HUES64 (cell line): ENCODE data around the gene RPLP2. TPM values are rescaled to one million over a fixed set of nuclear protein-coding genes. Genes with fewer than 3 reads are reported as not detected.

ENCODE experiments used
- H3K27ac ChIP-seq: 2 replicates; pipeline ENCODE4 v1.7.0; 2013; ENCODE audit warnings: low read depth, low read length, inconsistent platforms
- H3K27me3 ChIP-seq: 2 replicates; pipeline ENCODE4 v1.6.1; 2013; ENCODE audit warnings: mild to moderate bottlenecking, low read length; ENCODE audit not compliant: insufficient read depth
- H3K36me3 ChIP-seq: 2 replicates; pipeline ENCODE4 v1.6.1; 2013; ENCODE audit warnings: mild to moderate bottlenecking, low read length; ENCODE audit not compliant: insufficient read depth
- H3K4me1 ChIP-seq: 2 replicates; pipeline ENCODE4 v1.6.1; 2013; ENCODE audit warnings: mild to moderate bottlenecking, low read length, moderate library complexity; ENCODE audit not compliant: insufficient read depth
- H3K4me3 ChIP-seq: 2 replicates; pipeline ENCODE4 v1.5.1; 2013; ENCODE audit warnings: mild to moderate bottlenecking, low read length, moderate library complexity
- H3K9ac ChIP-seq: 2 replicates; pipeline ENCODE4 v1.6.1; 2013; ENCODE audit warnings: mild to moderate bottlenecking, low read depth, low read length
- H3K9me3 ChIP-seq: 2 replicates; pipeline ENCODE4 v1.6.1; 2013; ENCODE audit warnings: low read depth, low read length; ENCODE audit not compliant: insufficient read depth
- WGBS: fragments of 150-250, 120-280 bp; methylation state at CpG from one replicate; pipeline ENCODE4 v1.1.7; 2013; ENCODE audit warnings: missing lambda C conversion rate; 5-methylcytosine and 5-hydroxymethylcytosine counted together
- polyA plus RNA-seq, 2 experiments: library from polyadenylated mRNA; stranded (reverse); fragments of 50-300 nt; gene quantifications; one replicate each; pipeline ENCODE4 v1.2.3, GENCODE V29; 2013

The RPLP2 gene
- 1,606 TPM for polyA plus RNA-seq (2013, experiment 1 of 2)
- polyA plus RNA-seq (2013, experiment 2 of 2), result 1,733 TPM

DNA sequence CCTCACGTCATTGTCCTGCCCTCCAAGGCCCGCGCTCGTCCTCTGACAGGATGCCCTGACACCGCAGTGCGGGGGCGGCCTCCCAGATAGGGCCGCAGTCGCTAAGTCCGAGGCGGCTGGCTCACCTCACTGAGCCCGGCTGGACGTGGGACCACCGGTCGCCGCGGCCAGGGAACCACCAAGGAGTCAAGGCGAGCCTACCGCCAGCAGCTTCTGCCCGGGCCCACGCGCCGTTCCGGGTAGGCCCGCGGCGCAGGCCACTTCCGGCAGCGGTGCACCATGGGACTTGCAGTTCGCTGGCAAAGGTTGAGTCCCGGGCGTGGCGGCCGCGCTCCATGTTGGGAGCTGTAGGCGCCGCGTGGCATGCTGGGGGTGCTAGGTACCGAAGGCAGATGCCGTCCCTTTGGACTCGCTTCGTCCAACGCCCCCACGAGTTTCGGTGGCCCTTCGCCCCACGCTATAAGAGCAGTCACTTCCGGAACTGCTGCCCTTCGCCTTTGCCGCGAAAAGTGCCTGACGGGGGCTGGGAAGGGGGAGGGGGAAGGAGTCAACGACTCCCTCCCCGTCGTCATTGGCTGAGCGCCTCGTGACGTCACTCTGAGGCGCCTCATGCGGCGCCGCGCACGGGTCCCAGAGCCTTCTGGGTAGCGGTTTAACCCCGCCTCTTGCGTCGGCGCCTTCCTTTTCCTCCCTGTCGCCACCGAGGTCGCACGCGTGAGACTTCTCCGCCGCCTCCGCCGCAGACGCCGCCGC lies at the start of gene RPLP2:
Gene RPLP2, plus strand, starts transcription at position 681 of the 753 bp plus-strand sequence. CDS start 268 bp downstream, outside the sequence.
- Histone ChIP-seq H3K27ac (peak within 1 kb of the TSS; percentile 98), H3K9me3 (no peaks in the 10 kb centered on the region), H3K9ac (peak within 1 kb of the TSS; percentile 99), H3K4me1 (peaks cover 6% of the 10 kb centered on the region), H3K27me3 (no peaks in the 10 kb centered on the region), H3K36me3 (peaks cover 32% of the 10 kb centered on the region), H3K4me3 (peak within 1 kb of the TSS; percentile 98)
- WGBS, result under 1% methylated on average over 81 of the region's 81 CpGs

DNA sequence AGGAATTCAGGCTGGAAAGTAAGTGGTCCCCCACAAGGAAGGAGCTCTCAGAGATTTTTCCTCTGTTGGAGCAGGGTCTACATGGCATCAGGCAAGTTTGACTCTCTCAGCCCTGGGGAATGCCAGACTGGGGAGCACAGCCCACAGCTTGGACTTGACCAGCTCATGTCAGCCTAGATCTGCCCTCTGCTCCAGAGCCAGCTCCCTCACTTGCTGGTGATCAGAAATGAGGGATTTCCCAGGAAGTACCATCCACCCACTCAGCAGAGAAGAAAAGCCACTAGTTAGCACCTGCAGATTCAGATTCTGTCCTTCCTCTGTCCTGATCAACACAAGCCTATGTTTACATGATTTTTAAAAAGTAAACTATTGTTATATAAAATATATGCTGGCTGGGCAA lies 49.5 kb upstream of the RPLP2 start:
- Histone ChIP-seq H3K27ac (no peak overlapping the region), H3K4me1 (peaks cover 7% of the 10 kb centered on the region; the same call in 1 of the 2 replicates), H3K9me3 (no peaks in the 10 kb centered on the region), H3K27me3 (no peaks in the 10 kb centered on the region), H3K9ac (no peak overlapping the region), H3K4me3 (no peak overlapping the region), H3K36me3 (peaks cover 91% of the 10 kb centered on the region)

DNA sequence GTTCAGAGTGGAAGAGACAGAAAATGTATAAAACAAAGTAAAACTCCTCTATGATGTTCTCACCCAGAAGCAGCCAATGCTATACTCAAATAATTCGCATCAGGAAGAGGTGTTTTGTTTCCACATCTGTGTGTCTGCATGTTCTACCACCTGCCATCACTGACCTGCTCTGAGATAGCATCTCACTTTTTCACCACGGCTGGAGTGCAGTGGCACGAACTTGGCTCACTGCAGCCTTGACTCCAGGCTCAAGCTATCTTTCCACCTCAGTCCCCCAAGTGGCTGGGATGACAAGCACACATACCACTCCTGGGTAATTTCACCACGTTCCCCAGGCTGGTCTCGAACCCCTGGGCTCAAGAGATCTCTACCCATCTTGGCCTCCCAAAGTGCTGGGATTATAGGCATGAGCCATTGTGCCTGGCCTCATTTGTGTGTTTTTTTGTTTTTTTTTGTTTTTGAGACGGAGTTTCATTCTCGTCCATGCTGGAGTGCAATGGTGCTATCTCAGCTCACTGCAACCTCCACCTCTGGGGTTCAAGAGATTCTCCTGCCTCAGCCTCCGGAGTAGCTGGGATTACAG lies 48.1 kb upstream of the RPLP2 start:
- no peak overlapping the region for H3K4me3 ChIP-seq
- peaks cover 7% of the 10 kb centered on the region; the same call in 1 of the 2 replicates for H3K4me1 ChIP-seq
- WGBS, result 94% methylated on average over 8 of the region's 8 CpGs
- no peak overlapping the region for H3K27ac ChIP-seq
- no peak overlapping the region for H3K9ac ChIP-seq
- H3K9me3 ChIP-seq, result no peaks in the 10 kb centered on the region
- H3K27me3 ChIP-seq, result no peaks in the 10 kb centered on the region
- peaks cover 88% of the 10 kb centered on the region for H3K36me3 ChIP-seq

DNA sequence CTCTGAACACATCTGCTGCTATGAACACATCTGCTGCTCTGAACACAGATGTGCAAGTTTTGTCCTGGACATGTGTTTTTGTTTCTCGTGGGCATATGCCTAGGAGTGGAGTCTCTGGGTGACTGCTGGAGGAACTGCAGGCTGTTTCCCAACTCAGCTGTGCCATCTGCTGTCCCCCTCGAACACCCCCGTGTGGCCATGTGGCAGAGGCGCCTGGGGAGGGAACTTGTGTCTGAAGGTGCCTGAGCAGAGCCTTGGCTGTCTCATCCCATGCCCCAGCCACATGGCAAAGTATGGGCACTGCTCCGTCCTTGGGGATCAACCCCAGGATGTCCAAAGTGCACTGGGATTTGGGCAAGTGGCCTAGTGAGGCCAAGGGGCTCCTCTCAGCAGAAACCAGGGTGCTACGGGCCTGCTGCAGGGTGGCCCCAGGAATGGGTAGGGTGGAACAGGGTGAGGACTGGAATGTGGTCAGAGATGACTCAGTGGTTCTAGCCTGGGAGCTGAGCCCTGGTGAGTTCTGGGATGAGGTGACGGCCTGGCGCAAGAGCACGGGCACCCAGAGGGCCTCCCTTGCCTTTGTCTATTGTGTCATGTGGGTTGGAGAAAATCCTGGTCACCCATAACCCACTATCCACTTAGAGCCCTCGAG lies 47.2 kb upstream of the RPLP2 start:
- H3K36me3 ChIP-seq, result peaks cover 88% of the 10 kb centered on the region
- H3K9ac ChIP-seq, result no peak overlapping the region
- WGBS, result 89% methylated on average over 9 of the region's 10 CpGs
- H3K4me3 ChIP-seq, result no peak overlapping the region
- H3K27me3 ChIP-seq, result no peaks in the 10 kb centered on the region
- no peaks in the 10 kb centered on the region for H3K9me3 ChIP-seq
- peak overlapping the region; percentile 21 for H3K27ac ChIP-seq
- H3K4me1 ChIP-seq, result peaks cover 7% of the 10 kb centered on the region; the same call in 1 of the 2 replicates

DNA sequence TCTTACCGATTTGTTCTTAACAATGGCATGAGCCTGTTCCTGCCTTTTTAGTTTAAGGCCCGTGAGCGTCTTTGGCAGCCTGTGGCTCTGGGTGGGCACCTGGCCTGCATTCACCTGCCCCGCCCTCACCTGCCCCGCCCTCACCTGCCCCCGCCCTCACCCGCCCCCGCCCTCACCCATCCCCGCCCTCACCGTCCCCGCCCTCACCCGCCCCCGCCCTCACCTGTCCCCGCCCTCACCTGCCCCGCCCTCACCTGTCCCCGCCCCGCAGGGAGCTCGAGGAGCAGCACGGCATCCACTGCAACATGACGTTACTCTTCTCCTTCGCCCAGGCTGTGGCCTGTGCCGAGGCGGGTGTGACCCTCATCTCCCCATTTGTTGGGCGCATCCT lies 46.7 kb upstream of the RPLP2 start:
- 85% methylated on average over 14 of the region's 24 CpGs for WGBS
- Histone ChIP-seq H3K4me1 (peaks cover 7% of the 10 kb centered on the region; the same call in 1 of the 2 replicates), H3K9ac (no peak overlapping the region; the same call in 1 of the 2 replicates), H3K36me3 (peaks cover 85% of the 10 kb centered on the region), H3K27me3 (no peaks in the 10 kb centered on the region), H3K9me3 (no peaks in the 10 kb centered on the region), H3K4me3 (no peak overlapping the region), H3K27ac (no peak overlapping the region)

DNA sequence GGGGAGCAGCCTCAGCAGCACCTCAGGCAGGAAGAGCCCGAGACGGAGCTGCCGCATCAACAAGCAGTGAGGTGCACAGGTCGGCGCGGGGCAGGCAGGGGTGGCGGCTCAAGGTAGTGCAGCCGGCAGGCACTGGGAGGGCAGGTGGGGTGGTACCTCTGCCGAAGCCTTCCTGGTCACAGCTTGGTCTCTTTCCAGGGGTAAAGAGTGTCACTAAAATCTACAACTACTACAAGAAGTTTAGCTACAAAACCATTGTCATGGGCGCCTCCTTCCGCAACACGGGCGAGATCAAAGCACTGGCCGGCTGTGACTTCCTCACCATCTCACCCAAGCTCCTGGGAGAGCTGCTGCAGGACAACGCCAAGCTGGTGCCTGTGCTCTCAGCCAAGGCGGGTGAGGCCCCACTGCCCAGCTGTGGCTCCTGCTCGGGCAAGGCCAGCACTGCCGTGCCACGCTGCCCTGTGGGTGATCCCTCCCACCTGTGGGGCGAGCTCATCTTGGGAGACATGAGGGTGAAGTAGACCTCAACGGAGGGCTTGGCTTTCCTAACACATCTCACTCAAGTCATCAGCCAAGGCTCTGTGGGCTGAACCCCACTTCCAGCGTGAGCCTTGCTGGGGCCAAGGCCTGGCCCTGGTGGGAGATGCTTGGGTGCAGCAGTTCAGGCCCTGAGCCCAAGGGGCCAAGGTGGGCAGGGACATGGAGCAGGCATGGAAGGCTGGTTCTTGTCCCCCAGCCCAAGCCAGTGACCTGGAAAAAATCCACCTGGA lies 46.0 kb upstream of the RPLP2 start:
- Histone ChIP-seq H3K9me3 (no peaks in the 10 kb centered on the region), H3K4me3 (no peak overlapping the region), H3K4me1 (peaks cover 7% of the 10 kb centered on the region; the same call in 1 of the 2 replicates), H3K9ac (no peak overlapping the region; the same call in 1 of the 2 replicates), H3K27me3 (no peaks in the 10 kb centered on the region), H3K36me3 (peaks cover 79% of the 10 kb centered on the region), H3K27ac (no peak overlapping the region)
- WGBS, result 94% methylated on average over 22 of the region's 22 CpGs

GRCh38 chr11:764322-765024 lies 45.3 kb upstream of the RPLP2 start:
- no peak overlapping the region; the same call in 1 of the 2 replicates for H3K27ac ChIP-seq
- H3K4me3 ChIP-seq, result no peak overlapping the region
- no peak overlapping the region for H3K9ac ChIP-seq
- H3K27me3 ChIP-seq, result no peaks in the 10 kb centered on the region
- H3K4me1 ChIP-seq, result peaks cover 7% of the 10 kb centered on the region; the same call in 1 of the 2 replicates
- H3K36me3 ChIP-seq, result peaks cover 77% of the 10 kb centered on the region
- H3K9me3 ChIP-seq, result no peaks in the 10 kb centered on the region
- WGBS, result 95% methylated on average over 18 of the region's 18 CpGs

DNA sequence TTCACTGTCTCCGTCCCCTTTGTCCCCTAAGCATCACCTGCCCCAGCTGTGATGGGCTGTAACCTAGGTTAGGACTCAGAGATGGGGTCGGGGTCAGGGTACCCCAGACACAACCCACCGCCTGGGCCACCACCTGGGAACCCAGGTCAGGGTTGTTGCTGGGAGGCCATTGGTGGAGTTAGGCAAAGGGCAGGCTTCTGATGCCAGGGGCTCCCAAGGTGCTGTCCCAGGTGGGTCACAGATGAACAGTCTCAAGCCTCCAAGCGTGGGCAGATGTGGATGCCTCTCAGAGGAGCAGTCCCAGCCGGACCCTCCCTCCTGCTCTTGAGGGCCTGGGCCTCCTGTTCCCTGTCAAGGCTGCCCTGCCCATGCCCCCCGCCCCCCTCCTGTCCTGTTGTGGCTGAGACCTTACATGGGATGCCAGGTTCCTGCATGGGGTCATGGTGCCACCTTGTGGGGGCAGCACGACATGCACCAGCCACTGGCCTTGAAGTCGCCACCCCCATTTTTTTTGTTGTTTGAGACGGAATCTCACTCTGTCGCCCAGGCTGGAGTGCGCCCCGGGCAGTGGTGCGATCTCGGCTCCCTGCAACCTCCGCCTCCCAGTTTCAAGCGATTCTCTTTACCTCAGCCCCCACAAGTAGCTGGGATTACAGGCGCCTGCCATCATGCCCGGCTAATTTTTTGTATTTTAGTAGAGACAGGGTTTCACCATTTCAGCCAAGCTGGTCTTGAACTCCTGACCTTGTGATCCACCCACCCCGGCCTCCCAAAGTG lies 44.6 kb upstream of the RPLP2 start:
- 84% methylated on average over 19 of the region's 19 CpGs for WGBS
- Histone ChIP-seq H3K36me3 (peaks cover 75% of the 10 kb centered on the region), H3K9ac (no peak overlapping the region), H3K9me3 (no peaks in the 10 kb centered on the region), H3K4me1 (peaks cover 7% of the 10 kb centered on the region; the same call in 1 of the 2 replicates), H3K4me3 (no peak overlapping the region), H3K27ac (no peak overlapping the region; the same call in 1 of the 2 replicates), H3K27me3 (no peaks in the 10 kb centered on the region)

GRCh38 chr11:765802-766091 lies 44.0 kb upstream of the RPLP2 start:
- Histone ChIP-seq H3K27me3 (no peaks in the 10 kb centered on the region), H3K4me1 (peaks cover 7% of the 10 kb centered on the region; the same call in 1 of the 2 replicates), H3K4me3 (no peak overlapping the region), H3K9me3 (no peaks in the 10 kb centered on the region), H3K27ac (no peak overlapping the region), H3K36me3 (peaks cover 76% of the 10 kb centered on the region), H3K9ac (no peak overlapping the region)
- 94% methylated on average over 8 of the region's 8 CpGs for WGBS
